HepG2 (cell line): Measurements from ENCODE around the gene USP27X. TPM values are rescaled to one million over a fixed set of nuclear protein-coding genes. Genes with fewer than 3 reads are reported as not detected.

ENCODE experiments used
- AGO1 ChIP-seq: fragments of 200-400 bp; formaldehyde crosslinking; IDR thresholded peaks from 2 replicates; pipeline ENCODE4 v1.6.1; 2017; ENCODE audit warnings: mild to moderate bottlenecking, low read depth, low read length, moderate library complexity; ENCODE audit not compliant: poor library complexity, severe bottlenecking
- CBX2 ChIP-seq, 2 experiments: fragments of 200-600 bp in 1 of 2; sonication (generic); formaldehyde crosslinking in 1 of 2; IDR thresholded peaks; 2 replicates each; pipeline versions ENCODE4 v1.7.0 to v1.8.1; 2018 to 2022; ENCODE audit warnings: low read depth in 2 of 2, low read length in 1 of 2, mild to moderate bottlenecking in 1 of 2, missing genetic modification reagents in 1 of 2
- DDIT3 ChIP-seq: sonication (generic); formaldehyde crosslinking; IDR thresholded peaks from 2 replicates; pipeline ENCODE4 v1.4.0; 2020; ENCODE audit warnings: mild to moderate bottlenecking, missing genetic modification reagents
- DNMT3B ChIP-seq: conservative IDR thresholded peaks from 2 replicates; pipeline ENCODE4 v1.6.1; 2016; ENCODE audit warnings: missing biosample characterization, control low read depth
- EEA1 ChIP-seq: sonication (generic); formaldehyde crosslinking; IDR thresholded peaks from 2 replicates; pipeline ENCODE4 v1.5.1; 2020; ENCODE audit warnings: mild to moderate bottlenecking, missing genetic modification reagents, borderline replicate concordance
- FOXK2 ChIP-seq: fragments of 450-650 bp; IDR thresholded peaks from 2 replicates; pipeline ENCODE4 v1.6.1; 2016
- GLI4 ChIP-seq: sonication (generic); formaldehyde crosslinking; IDR thresholded peaks from 2 replicates; pipeline ENCODE4 v1.5.1; 2020; ENCODE audit warnings: missing genetic modification reagents, mild to moderate bottlenecking, moderate library complexity, borderline replicate concordance
- HOXA7 ChIP-seq: sonication (generic); formaldehyde crosslinking; IDR thresholded peaks from 2 replicates; pipeline ENCODE4 v1.8.1; 2022; ENCODE audit warnings: mild to moderate bottlenecking, missing genetic modification reagents, moderate library complexity
- KAT8 ChIP-seq: IDR thresholded peaks from 2 replicates; pipeline ENCODE4 v1.6.1; 2016; ENCODE audit warnings: missing genetic modification reagents, missing compliant biosample characterization
- NFIB ChIP-seq: sonication (generic); formaldehyde crosslinking; IDR thresholded peaks from 2 replicates; pipeline ENCODE4 v1.9.0; 2021; ENCODE audit warnings: missing genetic modification reagents, mild to moderate bottlenecking, borderline replicate concordance
- RFXANK ChIP-seq: IDR thresholded peaks from 2 replicates; pipeline ENCODE4 v1.6.1; 2016
- SIX1 ChIP-seq: sonication (generic); formaldehyde crosslinking; IDR thresholded peaks from 2 replicates; pipeline ENCODE4 v1.4.0; 2020; ENCODE audit warnings: missing genetic modification reagents, borderline replicate concordance
- ZNF335 ChIP-seq: sonication (generic); formaldehyde crosslinking; IDR thresholded peaks from 2 replicates; pipeline ENCODE4 v1.4.0; 2020; ENCODE audit warnings: missing genetic modification reagents
- ZNF713 ChIP-seq: sonication (generic); formaldehyde crosslinking; IDR thresholded peaks from 2 replicates; pipeline ENCODE4 v1.4.0; 2020; ENCODE audit warnings: mild to moderate bottlenecking, missing genetic modification reagents
- polyA plus RNA-seq, 8 experiments: library from polyadenylated mRNA; depleted of rRNA in 3 of 8; stranded (reverse) in 7 of 8; unstranded in 1 of 8; fragments of >200 nt; fragmentation: Illumina TruSeq in 4 of 8; extraction: Trizol in 4 of 8; gene quantifications; 2 replicates each; pipeline versions ENCODE4 v1.2.1 to v1.2.3, GENCODE V29; 2011 to 2016; ENCODE audit warnings: low read depth in 4 of 8, missing spikeins in 1 of 8, mixed read lengths in 1 of 8; ENCODE audit not compliant: insufficient read depth in 1 of 8
- total RNA-seq, 5 experiments: library from RNA; depleted of rRNA; stranded (reverse); fragments of >200 nt; fragmentation: Illumina TruSeq; extraction: Trizol; gene quantifications; 2 replicates each; pipeline ENCODE4 v1.2.3, GENCODE V29; 2016; ENCODE audit warnings: low read depth in 1 of 5
- TF ChIP-seq, protein P1 (sequence below): sonication (generic); formaldehyde crosslinking; IDR thresholded peaks from 2 replicates; pipeline ENCODE4 v1.4.0; 2020; ENCODE audit warnings: low read depth, missing genetic modification reagents
- TF ChIP-seq, protein P2 (sequence below): IDR thresholded peaks from 2 replicates; pipeline ENCODE4 v1.6.1; 2012; ENCODE audit warnings: low read length, improper control_type of control experiment
- TF ChIP-seq, protein P3 (sequence below): IDR thresholded peaks from 2 replicates; pipeline ENCODE4 v1.6.1; 2018; ENCODE audit warnings: missing genetic modification reagents, mild to moderate bottlenecking, missing compliant biosample characterization
- TF ChIP-seq, protein P4 (sequence below): sonication (generic); formaldehyde crosslinking; IDR thresholded peaks from 2 replicates; pipeline ENCODE4 v1.4.0; 2020; ENCODE audit warnings: missing genetic modification reagents, mild to moderate bottlenecking, borderline replicate concordance
- TF ChIP-seq, protein P5 (sequence below): sonication (generic); formaldehyde crosslinking; IDR thresholded peaks from 2 replicates; pipeline ENCODE4 v1.4.0; 2020; ENCODE audit warnings: mild to moderate bottlenecking, missing genetic modification reagents

The USP27X gene
- total and polyA plus RNA-seq, 2 of the 13 experiments (the other 11 are each of a cell fraction or from before 2014, with no cell fraction given), result 7.2 to 9.7 TPM

DNA sequence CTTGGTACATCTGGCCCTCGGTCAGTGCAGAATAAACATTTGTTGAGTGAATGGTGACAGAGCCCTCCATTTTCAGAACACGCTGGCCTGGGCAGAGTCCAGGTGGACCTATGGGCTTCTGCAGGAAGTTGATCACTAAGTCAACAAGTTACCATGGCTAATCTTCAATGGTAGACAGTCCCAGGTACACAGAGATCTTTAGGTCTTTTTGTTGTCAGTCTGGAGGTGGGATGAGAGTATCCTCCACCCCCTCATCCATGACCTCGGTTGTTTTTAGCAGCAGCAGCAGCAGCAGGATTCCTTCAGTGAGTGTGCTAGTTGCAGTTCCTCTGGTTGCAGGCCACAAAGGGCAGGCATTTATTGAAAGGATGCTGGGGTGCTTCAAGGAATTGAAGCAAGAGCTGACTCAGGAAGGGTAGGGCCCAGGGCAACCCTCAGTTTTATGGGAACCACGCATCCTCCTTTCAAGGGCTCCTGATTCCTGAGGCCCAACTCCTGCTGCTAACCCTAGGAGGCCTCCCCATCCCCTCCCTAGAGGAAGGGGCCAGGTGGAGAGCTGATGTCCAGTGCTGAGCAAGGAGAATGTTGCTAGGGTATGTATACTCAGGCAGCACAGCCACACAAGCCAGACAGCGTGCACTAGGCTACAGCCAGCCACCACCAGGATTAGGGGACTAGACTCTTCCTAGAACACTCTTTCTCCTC lies 1.7 kb upstream of the USP27X start (continued):
- TF ChIP-seq, protein P1, sequence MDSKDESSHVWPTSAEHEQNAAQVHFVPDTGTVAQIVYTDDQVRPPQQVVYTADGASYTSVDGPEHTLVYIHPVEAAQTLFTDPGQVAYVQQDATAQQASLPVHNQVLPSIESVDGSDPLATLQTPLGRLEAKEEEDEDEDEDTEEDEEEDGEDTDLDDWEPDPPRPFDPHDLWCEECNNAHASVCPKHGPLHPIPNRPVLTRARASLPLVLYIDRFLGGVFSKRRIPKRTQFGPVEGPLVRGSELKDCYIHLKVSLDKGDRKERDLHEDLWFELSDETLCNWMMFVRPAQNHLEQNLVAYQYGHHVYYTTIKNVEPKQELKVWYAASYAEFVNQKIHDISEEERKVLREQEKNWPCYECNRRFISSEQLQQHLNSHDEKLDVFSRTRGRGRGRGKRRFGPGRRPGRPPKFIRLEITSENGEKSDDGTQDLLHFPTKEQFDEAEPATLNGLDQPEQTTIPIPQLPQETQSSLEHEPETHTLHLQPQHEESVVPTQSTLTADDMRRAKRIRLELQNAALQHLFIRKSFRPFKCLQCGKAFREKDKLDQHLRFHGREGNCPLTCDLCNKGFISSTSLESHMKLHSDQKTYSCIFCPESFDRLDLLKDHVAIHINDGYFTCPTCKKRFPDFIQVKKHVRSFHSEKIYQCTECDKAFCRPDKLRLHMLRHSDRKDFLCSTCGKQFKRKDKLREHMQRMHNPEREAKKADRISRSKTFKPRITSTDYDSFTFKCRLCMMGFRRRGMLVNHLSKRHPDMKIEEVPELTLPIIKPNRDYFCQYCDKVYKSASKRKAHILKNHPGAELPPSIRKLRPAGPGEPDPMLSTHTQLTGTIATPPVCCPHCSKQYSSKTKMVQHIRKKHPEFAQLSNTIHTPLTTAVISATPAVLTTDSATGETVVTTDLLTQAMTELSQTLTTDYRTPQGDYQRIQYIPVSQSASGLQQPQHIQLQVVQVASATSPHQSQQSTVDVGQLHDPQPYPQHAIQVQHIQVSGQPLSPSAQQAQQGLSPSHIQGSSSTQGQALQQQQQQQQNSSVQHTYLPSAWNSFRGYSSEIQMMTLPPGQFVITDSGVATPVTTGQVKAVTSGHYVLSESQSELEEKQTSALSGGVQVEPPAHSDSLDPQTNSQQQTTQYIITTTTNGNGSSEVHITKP, result no peak
- no peak for TF ChIP-seq CBX2 (IDR thresholded peaks at IDR 0.05; ENCODE audit: low read depth, low read length)
- TF ChIP-seq CBX2 (CRISPR knock-in tag; IDR thresholded peaks at IDR 0.05; ENCODE audit: low read depth), result no peak
- TF ChIP-seq, protein P2, sequence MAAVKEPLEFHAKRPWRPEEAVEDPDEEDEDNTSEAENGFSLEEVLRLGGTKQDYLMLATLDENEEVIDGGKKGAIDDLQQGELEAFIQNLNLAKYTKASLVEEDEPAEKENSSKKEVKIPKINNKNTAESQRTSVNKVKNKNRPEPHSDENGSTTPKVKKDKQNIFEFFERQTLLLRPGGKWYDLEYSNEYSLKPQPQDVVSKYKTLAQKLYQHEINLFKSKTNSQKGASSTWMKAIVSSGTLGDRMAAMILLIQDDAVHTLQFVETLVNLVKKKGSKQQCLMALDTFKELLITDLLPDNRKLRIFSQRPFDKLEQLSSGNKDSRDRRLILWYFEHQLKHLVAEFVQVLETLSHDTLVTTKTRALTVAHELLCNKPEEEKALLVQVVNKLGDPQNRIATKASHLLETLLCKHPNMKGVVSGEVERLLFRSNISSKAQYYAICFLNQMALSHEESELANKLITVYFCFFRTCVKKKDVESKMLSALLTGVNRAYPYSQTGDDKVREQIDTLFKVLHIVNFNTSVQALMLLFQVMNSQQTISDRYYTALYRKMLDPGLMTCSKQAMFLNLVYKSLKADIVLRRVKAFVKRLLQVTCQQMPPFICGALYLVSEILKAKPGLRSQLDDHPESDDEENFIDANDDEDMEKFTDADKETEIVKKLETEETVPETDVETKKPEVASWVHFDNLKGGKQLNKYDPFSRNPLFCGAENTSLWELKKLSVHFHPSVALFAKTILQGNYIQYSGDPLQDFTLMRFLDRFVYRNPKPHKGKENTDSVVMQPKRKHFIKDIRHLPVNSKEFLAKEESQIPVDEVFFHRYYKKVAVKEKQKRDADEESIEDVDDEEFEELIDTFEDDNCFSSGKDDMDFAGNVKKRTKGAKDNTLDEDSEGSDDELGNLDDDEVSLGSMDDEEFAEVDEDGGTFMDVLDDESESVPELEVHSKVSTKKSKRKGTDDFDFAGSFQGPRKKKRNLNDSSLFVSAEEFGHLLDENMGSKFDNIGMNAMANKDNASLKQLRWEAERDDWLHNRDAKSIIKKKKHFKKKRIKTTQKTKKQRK, result no peak
- no peak for TF ChIP-seq ZNF713 (CRISPR knock-in tag)
- TF ChIP-seq KAT8 (CRISPR knock-in tag), result no peak
- no peak for TF ChIP-seq RFXANK
- TF ChIP-seq, protein P3, sequence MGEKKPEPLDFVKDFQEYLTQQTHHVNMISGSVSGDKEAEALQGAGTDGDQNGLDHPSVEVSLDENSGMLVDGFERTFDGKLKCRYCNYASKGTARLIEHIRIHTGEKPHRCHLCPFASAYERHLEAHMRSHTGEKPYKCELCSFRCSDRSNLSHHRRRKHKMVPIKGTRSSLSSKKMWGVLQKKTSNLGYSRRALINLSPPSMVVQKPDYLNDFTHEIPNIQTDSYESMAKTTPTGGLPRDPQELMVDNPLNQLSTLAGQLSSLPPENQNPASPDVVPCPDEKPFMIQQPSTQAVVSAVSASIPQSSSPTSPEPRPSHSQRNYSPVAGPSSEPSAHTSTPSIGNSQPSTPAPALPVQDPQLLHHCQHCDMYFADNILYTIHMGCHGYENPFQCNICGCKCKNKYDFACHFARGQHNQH (CRISPR knock-in tag), result peak; percentile 71; the same call in 1 of the 2 replicates
- 0 out of 2 replicates have a peak, but pooled peaks have one; percentile 19 for TF ChIP-seq FOXK2
- no peak for TF ChIP-seq ZNF335 (CRISPR knock-in tag)
- TF ChIP-seq GLI4, result no peak
- no peak for TF ChIP-seq AGO1
- TF ChIP-seq, protein P4, sequence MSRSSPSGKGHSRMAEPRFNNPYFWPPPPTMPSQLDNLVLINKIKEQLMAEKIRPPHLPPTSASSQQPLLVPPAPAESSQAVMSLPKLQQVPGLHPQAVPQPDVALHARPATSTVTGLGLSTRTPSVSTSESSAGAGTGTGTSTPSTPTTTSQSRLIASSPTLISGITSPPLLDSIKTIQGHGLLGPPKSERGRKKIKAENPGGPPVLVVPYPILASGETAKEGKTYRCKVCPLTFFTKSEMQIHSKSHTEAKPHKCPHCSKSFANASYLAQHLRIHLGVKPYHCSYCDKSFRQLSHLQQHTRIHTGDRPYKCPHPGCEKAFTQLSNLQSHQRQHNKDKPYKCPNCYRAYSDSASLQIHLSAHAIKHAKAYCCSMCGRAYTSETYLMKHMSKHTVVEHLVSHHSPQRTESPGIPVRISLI, result no peak
- TF ChIP-seq DDIT3 (CRISPR knock-in tag), result no peak
- TF ChIP-seq EEA1 (CRISPR knock-in tag), result no peak
- TF ChIP-seq DNMT3B (CRISPR knock-in tag), result no peak
- TF ChIP-seq, protein P5, sequence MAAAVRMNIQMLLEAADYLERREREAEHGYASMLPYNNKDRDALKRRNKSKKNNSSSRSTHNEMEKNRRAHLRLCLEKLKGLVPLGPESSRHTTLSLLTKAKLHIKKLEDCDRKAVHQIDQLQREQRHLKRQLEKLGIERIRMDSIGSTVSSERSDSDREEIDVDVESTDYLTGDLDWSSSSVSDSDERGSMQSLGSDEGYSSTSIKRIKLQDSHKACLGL (CRISPR knock-in tag), result no peak
- TF ChIP-seq HOXA7 (CRISPR knock-in tag), result no peak
- TF ChIP-seq SIX1 (CRISPR knock-in tag), result peak; percentile 29; the same call in 1 of the 2 replicates
- TF ChIP-seq NFIB (CRISPR knock-in tag), result no peak
